Skeletal muscle cell (primary cell): ENCODE data around the gene BAHCC1.

Experiments used
- DNase-seq: peaks from one replicate; pipeline ENCODE4 v3.0.0-alpha.2; 2010; ENCODE audit warnings: low read depth
- H3K4me3 ChIP-seq: 2 replicates; pipeline ENCODE4 v1.5.1; 2011; ENCODE audit warnings: low read depth, mild to moderate bottlenecking, control low read depth, low read length, moderate library complexity

BAHCC1 gene

DNA sequence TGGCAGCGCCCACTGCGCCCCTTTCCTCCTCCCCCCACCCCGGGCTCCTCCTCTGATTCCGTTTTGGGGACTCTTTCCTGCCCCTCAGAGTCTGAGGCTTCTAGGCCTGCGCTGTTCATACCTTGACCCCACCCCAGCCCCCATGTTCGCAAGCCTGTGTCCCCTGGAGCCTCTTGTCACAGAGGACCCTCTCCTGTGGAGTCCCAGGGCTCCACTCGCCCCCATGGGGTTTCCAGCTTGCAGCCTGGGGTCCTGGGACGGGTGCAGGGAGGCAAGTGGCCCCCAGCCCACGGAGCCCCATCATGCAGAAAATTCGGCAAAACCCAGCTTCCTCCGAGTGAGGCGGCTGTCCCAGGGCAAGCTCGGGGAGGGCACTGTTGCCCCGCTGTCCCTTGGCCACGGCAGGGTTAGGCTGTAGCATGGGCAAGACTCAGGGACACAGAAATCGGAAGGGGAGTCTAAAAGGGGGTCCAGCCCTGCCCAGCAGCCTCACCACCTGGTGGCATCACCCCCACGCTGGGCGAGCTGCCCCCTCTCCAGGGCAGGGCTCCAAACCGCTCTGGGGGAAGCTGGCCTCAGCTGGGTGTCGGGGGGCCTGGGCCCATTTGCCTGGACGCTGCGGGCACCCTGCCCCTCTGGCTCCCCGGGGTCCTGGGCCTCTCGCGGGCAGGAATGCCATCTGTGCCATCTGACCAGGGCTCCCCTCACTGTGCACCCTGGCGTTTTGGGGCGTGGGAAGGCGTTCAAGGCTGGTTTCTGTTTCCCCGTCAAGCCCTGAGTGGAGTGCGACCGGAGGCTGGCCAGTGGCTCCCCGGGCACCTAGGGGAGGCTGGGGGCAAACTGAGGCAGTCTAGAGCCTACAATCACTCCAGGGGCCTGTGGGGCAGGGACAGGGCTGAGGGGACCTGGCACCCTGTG lies 11.5 kb upstream of the BAHCC1 start:
- no peak overlapping the region for H3K4me3 ChIP-seq
- DNase-seq: no peak

DNA sequence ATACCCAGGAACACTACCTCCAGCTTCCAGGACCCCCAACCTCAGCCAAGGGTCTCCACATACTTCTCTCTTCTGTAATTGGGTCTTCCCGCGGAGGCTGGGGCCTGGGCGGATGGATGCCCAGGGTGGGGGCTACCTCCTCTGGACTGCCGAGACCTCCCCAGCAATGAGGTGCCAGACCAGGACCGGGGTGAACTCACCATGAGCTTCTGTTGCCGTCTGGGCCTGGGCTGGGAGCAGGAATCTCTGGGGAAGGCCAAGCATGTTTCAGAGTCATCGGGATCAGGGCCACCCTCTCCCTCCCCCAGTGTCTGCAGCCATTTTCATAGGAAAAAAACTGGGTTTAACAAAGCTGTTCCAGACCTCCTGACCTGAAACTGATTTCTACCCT lies 10.3 kb upstream of the BAHCC1 start:
- no peak overlapping the region for H3K4me3 ChIP-seq

DNA sequence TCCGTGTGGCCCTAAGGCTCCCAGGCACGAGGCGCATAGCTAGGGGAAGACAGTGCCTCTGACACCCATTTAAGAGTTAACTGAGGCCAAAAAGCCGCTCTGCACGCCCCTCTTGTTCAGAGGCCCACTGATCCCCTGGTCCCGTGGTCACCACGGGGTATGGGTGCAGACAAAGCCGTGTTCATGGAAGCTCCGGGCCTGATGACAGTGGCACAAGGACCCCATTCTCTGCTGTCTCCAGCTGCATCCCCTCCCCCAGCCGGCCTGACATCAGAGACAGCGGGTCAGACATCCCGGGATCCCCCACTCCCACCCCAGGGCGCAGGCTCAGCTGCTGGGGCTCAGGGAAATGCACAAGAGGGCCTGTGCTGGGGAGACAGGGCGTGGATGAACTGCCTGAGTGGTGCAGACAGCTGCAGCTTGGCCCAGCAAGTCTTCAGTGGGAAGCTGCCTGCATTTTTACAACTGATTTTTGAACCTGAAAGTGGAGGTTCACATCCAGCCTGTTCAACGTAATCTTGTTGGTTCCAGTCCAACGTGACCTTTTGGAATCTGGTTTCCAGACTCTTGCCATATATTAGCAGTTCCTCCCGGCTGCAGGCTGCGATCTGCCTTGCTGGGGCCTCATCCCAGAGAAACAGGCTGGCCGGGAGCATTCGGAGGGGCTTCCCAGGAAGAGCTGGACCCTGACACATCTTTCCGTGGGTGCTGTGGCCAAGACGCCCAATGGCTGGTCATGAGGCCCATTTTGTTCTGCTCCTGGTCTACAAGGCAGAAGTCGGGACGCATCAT lies 9.7 kb upstream of the BAHCC1 start:
- DNase-seq: peak; percentile 54
- H3K4me3 ChIP-seq: no peak overlapping the region

More for the DNA sequence above, 10.3 kb upstream of the BAHCC1 start:
- no peak for DNase-seq

DNA sequence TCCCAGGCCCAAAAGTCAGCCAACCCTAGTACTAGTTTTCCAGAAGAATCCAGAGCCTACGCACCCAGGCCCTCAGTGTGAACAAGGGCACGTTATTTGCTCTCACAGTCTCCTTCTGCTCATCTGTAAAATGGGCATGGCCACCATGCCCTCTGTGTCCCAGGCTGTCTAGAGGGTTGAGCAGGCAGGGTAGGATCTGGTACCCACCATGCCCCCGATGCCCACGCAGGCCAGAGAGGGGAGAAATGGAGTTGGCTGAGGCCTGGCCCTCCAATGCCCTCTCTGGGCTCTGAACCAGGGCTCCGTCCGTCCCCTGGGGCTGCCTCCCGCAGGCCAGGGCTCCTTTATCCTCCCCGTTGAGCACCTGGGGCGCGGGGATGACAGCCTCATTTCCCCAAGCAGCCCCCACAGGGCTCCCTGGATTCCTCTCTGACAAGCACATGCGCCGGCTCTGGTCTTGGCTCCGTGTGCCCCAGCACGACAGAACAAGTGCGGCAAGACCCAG lies 9.1 kb upstream of the BAHCC1 start:
- DNase-seq: no peak
- peak overlapping the region; percentile 60 for H3K4me3 ChIP-seq

DNA sequence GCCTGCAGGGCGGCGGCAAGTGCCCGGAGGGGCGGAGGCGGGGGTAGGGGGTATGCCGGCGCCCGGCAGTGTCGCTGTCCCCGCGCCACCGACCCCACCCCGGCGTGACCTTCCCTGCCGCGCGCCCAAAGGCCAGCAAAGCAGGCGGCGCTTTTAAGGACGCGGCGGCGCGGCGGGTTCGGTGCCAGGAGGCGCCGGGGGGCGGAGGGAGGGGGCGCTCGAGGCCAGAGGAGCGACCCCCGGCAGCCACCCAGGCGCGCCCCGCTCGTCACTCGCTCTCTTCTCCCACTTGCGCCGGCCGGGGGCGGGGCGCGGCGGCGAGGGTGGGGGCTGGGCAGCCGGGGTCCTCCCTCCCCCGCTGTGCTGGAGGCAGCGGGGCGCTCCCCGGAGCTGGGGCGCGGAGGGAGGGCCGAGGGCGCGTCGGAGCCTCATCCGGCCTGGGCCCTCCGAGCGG lies 8.6 kb upstream of the BAHCC1 start:
- peak overlapping the region; percentile 60 for H3K4me3 ChIP-seq
- no peak for DNase-seq

DNA sequence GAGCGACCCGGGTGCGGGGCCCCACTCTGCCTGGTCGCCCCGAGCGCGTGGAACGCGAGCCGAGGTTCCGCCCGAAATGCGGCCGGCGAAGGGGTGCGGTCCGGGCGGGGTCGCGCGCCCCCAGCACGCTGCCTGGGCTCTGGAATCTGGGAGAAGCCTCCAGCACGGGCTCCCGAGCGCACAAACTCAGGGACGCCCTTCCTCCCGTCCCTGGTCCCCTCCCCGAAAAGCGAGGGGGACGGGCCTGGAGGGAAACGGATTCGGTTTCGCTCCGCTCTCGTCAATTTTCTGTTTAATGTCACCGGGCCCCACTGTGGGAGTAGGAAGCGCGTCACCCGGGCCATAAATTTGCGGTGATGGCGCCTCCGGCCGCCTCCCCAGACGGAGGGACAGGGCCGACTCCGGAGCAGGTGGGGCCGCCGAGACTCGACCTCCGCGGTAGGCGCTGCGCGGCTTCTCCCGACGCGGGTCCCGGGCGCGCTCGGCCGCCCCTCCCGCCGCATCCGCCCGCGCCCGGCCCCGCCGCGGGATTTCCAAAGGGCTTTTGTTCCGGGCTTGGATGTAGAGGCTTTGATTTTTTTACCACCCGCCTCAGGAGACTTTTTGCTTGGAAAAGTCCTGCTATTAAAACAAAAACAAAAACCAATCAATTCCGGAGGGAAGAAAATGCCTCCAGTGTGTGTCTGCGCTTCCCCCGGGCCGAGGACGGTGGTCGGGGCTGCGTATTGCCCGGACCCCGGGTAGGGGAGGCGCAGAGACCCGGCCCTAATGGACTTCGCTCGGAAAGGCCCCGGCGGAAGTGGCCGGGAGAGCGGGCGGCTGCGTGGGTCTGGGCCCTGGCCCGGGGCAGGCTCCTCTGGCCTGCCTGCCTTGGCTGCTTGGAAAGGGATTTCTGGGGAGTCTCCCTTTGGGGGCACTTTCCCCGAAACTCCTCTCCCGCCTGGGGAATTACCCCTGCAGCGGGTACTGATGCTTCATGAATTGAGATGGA lies 7.9 kb upstream of the BAHCC1 start:
- H3K4me3 ChIP-seq: peak overlapping the region; percentile 60
- no peak for DNase-seq

DNA sequence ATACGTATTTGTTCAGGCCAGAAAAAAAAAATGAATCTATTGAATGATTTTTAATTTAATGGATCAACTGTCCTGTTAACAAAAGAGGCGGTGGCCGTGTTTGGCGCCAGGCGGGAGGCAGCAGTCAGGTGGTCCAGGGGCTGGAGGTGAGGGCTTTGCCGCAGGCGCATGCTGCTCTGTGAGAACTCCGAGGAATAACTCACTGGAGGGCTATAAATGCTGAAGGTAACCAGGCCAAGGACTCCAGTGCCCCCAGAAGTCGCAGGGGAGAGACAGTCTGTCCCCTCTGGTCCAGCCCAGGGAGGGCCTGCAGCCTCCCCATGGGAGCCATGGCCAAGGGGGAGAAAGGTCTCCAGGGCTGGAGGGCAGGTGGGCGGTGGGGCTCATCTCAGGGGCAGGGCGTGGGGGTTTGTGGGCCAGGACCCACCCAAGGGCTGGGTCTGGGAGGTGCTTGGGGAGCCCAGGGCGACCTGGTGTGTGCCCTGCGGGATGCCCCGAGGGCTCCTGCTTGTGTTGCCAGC lies 7.1 kb upstream of the BAHCC1 start:
- peak overlapping the region; percentile 60 for H3K4me3 ChIP-seq
- no peak for DNase-seq

DNA sequence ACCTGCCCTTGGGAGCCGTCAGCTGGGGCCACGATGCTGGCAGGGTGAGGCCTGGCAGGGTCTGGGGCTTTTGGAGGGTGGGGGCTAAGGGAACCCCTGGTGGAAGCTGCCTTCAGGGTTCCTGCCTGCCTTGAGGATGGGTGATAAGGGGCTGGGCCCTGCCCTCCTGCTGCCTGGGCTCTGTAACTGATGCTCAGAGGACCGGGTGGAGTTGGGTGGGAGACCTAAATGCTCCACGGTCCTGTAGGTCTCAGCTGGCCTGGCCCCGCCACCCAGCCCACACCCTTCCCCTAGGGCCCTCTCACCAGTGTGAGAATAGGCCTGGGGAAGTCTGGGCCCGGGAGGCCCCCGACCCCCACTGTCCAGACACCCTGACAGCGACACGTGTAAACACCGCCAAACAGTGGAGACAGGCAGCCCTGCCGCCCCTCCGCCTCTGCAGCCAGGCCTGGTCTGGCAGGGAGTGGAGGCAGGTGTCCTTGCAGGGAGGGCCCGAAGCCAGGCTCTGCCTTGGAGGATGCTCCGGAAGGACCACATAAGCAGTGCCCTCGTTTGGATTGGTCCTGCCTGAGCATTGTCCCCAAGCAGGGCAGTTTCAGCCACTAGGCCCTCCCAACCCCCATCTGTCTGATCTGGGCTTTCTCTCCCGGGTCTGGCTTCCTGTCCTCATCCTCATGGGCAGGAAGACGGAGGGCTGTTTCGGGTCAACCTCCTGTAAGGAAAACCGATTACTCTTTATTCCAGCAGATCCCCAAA lies 6.5 kb upstream of the BAHCC1 start:
- H3K4me3 ChIP-seq: no peak overlapping the region
- DNase-seq: no peak

DNA sequence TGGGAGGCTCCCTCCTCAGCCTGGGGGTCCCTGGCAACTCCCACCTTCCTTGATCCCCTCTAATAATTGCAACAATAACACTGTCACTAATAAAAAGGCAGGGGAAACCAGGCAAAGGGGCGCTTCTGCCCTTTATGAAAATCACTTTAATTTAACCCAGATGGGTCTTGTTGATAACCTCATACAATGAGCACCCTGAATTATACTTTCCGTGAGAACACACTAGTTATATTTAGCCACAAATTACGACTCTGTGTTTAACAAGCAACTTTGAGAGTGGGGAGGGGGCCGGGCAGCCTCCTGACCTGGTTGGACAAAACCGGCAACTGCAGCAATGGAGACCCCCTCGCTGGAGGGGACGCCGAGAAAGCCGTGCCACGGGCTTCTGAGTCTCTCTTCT lies 5.7 kb upstream of the BAHCC1 start:
- no peak for DNase-seq
- no peak overlapping the region for H3K4me3 ChIP-seq

DNA sequence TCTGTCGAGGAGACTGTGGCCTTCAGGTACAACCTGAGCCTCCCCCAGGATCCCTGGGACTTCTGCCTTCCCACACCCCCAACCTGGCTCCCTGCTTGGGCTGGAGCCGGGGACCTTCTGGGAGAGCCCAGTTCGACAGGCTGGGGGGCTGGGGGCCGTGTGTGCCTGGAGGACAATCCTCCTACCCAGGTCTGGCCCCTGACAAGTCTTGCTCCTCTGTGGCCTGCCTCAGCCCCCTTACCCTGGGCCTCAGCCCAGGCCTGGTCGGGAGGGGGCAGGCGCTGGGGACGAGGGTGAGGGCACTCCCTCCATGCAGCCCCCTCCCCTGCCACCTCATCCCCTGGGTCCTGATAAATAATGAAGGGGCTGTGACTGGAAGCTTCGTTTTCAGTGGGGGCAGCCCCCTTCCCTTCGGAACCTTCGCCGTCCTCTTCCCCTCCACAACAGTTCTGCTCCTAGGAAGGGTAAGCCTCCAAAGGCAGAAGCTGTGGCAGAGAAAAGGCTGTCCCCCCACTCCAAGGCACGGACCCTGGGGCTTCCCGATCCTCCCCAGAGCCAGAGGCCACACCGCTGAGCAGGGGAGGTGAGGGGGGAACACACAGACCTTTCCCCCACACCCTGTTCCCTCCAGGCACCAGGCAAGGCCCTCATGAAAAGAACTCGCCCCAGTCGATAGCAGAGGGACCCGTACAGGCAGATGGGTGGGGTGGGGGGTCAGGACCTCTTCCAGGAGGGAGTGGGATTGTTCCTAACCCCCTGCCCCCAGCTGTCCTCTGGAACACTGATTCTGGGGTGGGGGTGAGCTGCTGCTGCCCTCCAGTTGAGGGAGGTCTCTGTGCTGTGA lies 5.0 kb upstream of the BAHCC1 start:
- DNase-seq: no peak

DNA sequence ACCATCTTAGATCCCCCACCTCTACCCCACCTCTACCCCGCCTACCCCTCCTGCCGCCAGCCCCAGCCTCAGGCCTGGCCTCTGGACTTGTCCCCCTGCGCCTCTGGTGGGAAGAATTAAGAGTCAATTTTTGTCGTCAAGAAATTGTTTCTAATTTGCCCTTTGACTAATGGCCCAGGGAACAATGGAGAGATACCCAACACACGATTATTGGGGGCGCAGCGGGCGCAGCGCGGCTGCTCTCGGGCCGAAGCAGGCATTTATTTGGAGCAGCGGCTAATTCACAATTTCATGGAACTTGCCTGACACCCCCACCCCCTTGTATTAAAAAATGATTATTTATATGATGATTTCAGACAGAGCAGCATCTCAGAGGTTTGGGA lies 4.4 kb upstream of the BAHCC1 start:
- H3K4me3 ChIP-seq: no peak overlapping the region
- DNase-seq: no peak

More for the DNA sequence above, 5.0 kb upstream of the BAHCC1 start:
- no peak overlapping the region for H3K4me3 ChIP-seq

DNA sequence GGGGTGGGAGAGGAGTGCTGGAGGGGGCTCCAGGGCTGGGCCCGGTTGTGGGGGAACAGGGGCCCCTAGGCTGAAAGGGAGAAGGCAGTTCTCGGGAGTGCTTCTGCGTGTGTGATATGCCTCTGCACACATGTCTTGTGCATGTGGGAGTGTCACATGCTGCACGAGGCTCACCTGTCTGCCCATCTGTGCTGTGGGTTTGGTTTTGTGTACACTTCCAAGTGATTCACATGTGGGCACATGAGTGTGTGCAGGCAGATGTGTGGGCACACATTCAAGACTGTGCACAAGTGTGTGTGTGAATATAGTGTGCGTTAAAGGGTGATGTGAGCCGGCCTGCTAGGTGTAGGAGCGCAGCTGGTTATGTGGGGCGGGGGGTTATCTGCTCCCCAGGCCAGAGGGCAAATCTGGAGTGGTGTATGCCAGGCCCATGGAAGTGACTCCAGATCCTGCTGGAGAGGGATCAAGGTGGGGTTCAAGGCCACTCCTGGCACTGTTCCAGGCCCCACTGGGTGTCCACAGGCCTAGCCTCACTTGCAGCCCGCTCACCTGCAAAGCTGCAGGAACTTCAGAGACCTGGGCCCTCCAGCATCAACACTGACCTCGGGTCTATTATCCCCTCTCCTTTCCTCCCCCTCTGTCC lies 3.8 kb upstream of the BAHCC1 start:
- H3K4me3 ChIP-seq: peak overlapping the region; percentile 61
- no peak for DNase-seq

DNA sequence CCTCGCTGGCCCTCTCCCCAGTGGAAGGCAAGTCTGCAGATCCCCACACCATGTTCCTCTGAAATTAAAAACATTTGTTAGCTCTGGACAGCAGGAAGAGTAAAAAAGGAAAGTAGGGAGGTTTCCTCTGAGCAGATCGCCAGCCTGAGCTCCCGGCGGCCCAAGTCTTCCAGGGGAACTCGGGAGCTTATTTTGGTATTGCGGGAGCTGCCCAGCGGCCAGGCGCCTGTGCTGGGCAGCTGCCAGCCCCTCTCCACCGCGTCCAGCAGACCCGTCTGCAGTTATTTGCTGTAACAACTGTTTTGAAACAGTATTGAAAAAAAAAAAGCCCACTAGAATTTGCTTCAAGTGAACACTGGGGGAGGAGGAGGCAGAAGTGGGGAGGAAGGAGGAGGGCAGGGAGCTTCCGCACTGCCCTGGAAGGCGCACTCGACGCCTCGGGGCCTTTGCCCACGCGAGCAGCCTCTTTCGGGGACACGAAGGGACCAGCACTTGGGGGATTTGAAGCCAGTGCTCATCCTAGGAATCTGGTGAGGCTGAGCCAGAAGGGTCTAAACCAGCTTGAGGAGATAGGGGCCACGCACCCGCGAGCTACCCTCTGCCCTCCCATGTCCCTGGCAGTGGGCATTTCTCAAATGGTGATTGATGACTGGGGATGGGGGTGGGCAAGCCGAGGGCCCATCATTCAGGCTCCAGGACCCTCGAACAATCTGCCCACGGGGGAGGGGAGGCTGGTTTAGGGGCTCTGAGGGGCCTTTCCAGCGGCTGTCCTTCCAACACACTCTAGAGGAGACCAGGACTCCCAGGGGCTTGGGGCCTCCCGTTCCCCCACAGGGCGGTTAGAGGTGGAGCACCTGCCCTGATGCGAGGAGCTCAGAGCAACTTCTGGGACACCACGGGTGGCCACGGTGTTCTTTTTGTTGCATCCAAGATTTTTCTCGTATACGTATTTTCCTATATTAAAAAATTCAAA lies 3.0 kb upstream of the BAHCC1 start:
- DNase-seq: peak; percentile 49
- peak overlapping the region; percentile 61 for H3K4me3 ChIP-seq

DNA sequence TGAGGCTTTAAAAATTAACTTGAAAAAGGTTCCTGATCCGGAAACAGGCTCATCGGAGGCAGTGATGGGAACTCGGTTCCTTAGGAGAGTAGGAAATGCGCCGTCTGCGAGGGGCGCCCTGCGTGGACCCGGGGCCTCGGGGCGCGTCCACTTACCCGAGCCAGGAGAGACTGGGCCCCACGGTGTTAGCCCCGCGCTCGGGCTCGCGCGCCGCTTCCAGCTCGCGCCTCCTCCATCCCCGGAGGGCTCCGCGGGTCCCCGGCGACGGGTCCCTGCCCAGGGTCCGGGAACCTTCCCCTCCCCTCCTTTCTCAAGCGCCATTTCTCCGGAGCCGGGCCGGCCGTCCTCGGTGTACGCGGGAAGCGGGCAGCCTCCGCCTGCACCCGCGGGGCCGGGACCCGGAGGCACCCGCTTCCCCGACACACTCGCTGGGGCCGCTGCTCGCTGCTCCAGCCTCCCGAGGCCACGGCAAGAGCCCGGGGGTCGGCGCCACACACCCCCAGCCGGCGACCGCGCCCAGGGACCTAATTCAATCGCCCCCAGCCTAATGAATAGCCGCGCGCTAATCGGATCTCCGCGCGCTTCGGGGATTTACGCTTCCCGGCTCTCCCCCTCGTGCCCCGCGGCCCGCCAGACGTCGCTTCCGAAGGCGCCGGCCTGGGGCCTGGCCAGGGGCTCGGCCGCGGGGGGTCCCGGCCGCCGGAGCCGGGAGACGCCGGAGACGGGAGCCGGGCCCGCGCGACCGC lies 2.2 kb upstream of the BAHCC1 start:
- peak overlapping the region; percentile 61 for H3K4me3 ChIP-seq
- no peak for DNase-seq

DNA sequence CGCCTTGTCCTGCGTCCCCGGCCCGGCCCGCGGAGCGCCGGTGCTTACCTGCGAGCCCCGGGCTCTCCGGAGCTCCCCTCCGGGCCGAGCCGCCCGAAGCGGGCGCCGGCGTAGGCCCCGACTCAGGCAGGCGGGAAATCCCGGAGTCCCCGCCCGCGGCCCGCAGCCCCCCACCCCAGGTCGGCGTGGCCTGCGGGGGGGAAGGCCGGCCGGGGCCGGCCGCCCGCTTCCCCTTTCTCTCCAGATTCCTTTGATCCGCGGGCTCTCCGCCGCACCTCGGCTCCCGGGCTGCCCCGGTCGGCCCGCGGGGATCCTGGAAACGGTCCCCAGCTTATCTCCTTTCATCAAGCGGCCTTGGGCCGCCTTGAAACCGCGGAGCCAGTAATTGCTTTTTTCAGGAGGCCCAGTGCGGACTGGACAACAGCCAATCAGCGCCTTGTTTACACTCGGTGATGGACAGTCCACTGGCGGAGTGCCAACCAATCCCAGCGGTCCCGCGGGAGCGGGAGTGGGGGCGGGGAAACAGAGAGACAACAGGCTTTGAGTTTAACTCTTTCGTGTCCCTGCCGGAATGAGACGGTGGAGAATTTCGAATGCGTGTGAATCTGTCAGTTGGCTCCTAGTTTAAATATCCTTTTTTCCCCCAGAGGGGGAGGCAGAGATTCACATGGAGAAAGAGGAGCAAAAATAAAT lies 1.4 kb upstream of the BAHCC1 start:
- peak; percentile 98 for DNase-seq

More for the DNA sequence above, 1.4 kb upstream of the BAHCC1 start:
- peak overlapping the region; percentile 61 for H3K4me3 ChIP-seq
